GM12878 (cell line): ENCODE data around the gene RPTN. TPM values are rescaled to one million over a fixed set of nuclear protein-coding genes. Genes with fewer than 3 reads are reported as not detected.

Experiments used
- BACH1 ChIP-seq: fragments of 450-650 bp; IDR thresholded peaks from 2 replicates; pipeline ENCODE4 v1.6.1; 2017; ENCODE audit warnings: mild to moderate bottlenecking, borderline replicate concordance
- BCL11A ChIP-seq: IDR thresholded peaks from 2 replicates; pipeline ENCODE4 v1.6.1; 2011; ENCODE audit warnings: low read depth, low read length
- CEBPB ChIP-seq, 2 experiments: fragments of 150-350 bp in 1 of 2; IDR thresholded peaks; 2 replicates each; pipeline ENCODE4 v1.6.1; 2012 to 2014; ENCODE audit warnings: low read depth in 2 of 2, low read length in 2 of 2, borderline replicate concordance in 1 of 2, inconsistent platforms in 1 of 2
- FOXK2 ChIP-seq: fragments of 450-650 bp; IDR thresholded peaks from 2 replicates; pipeline ENCODE4 v1.6.1; 2017; ENCODE audit warnings: mild to moderate bottlenecking, moderate library complexity
- LARP7 ChIP-seq: fragments of 450-650 bp; IDR thresholded peaks from 2 replicates; pipeline ENCODE4 v1.6.1; 2017; ENCODE audit warnings: mild to moderate bottlenecking
- MXI1 ChIP-seq: fragments of 150-350 bp; IDR thresholded peaks from 2 replicates; pipeline ENCODE4 v1.6.1; 2011; ENCODE audit warnings: low read depth, mild to moderate bottlenecking, inconsistent platforms, low read length, improper control_type of control experiment
- RAD21 ChIP-seq: IDR thresholded peaks from 2 replicates; pipeline ENCODE4 v1.6.1; 2011; ENCODE audit warnings: mild to moderate bottlenecking, low read depth, low read length, moderate library complexity; ENCODE audit not compliant: insufficient read depth
- SRF ChIP-seq, 2 experiments: IDR thresholded peaks; 2 replicates each; pipeline ENCODE4 v1.6.1; 2011; ENCODE audit warnings: low read depth in 2 of 2, low read length in 2 of 2, mild to moderate bottlenecking in 1 of 2, moderate library complexity in 1 of 2
- TCF12 ChIP-seq: IDR thresholded peaks from 2 replicates; pipeline ENCODE4 v1.6.1; 2011; ENCODE audit warnings: low read depth, mild to moderate bottlenecking, low read length
- ZZZ3 ChIP-seq: IDR thresholded peaks from 2 replicates; pipeline ENCODE4 v1.6.1; 2011; ENCODE audit warnings: low read depth; ENCODE audit not compliant: control insufficient read depth, insufficient read length
- polyA plus RNA-seq, 11 experiments: library from polyadenylated mRNA; depleted of rRNA in 4 of 11; unstranded in 6 of 11; stranded (reverse) in 5 of 11; fragments of >200 nt; fragmentation: Nextera tagmentation in 4 of 11; fragmentation: Illumina TruSeq in 1 of 11; extraction: Ambion mirVana in 4 of 11; extraction: Trizol in 1 of 11; gene quantifications; 1 replicate in 1 of 11; 2 replicates in 10 of 11; pipeline versions ENCODE4 v1.2.1 to v1.2.3, GENCODE V29; 2011 to 2016; ENCODE audit warnings: inconsistent platforms in 2 of 11, missing spikeins in 2 of 11, low read depth in 1 of 11
- total RNA-seq, 4 experiments: library from RNA; depleted of rRNA in 3 of 4; stranded (reverse); fragments of >200 nt in 3 of 4; fragmentation: Illumina TruSeq in 1 of 4; extraction: Trizol in 1 of 4; gene quantifications; 2 replicates each; pipeline versions ENCODE4 v1.2.1 to v1.2.3, GENCODE V29; 2013 to 2021
- TF ChIP-seq, protein P1 (sequence below): fragments of 450-650 bp; IDR thresholded peaks from 2 replicates; pipeline ENCODE4 v1.6.1; 2017; ENCODE audit warnings: mild to moderate bottlenecking, moderate library complexity
- TF ChIP-seq, protein P2 (sequence below): fragments of 450-650 bp; IDR thresholded peaks from 2 replicates; pipeline ENCODE4 v1.6.1; 2017; ENCODE audit warnings: mild to moderate bottlenecking, low read depth, inconsistent platforms; ENCODE audit not compliant: poor library complexity, severe bottlenecking
- TF ChIP-seq, protein P3 (sequence below): fragments of 150-350 bp; IDR thresholded peaks from 2 replicates; pipeline ENCODE4 v1.6.1; 2014; ENCODE audit warnings: mild to moderate bottlenecking, low read depth, low read length
- TF ChIP-seq, protein P4 (sequence below): fragments of 450-650 bp; IDR thresholded peaks from 2 replicates; pipeline ENCODE4 v1.6.1; 2016; ENCODE audit warnings: mild to moderate bottlenecking

RPTN gene
- total and polyA plus RNA-seq, 10 of the 15 experiments (the other 5 are each of a cell fraction or from before 2014, with no cell fraction given): not detected

DNA sequence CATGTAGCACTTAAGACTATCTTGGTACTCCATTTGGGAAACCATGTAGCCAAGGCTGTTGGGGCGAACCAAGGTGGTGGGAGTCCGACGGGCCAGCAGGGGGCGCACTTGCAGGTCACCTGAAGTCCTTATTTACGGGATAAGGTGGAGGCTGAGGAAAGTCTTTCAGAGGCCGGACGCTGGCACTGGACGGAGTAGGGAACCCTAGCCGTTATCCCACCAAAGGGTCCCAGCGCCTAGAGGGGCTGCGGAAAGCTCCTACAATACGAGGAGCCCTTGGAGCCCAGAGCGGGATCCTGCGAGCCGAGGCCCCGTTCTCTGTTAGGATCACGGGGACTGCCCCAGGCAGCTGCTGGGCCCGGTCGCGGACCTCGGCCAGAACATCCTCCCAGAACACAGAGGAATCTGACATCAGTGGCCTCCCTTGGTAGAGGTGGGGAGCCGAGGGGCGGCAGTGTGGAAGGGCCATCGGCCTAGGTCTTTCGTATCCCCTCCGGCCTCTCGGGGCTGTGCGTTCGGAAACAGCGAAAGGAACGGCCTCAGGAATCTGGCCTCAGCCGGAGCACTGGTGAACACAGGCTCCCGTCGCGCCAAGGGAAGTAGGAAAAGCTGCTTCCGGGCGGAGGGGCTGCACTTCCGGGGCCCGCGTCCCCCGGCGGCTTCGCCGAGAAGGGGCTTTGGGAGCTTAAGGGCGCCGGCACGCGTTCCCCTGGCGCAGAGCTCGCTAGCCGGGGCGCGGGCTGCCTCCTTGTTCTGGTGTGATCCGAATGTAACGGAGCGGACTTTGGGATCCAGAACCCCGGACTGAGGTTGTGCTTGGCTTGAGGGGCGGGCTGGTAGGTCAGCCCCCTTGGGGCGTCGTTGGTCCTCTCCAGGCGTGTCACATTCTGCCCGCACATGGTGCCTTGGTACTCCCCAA is 29.9 kb upstream of the RPTN start (continued):
- TF ChIP-seq, protein P1, sequence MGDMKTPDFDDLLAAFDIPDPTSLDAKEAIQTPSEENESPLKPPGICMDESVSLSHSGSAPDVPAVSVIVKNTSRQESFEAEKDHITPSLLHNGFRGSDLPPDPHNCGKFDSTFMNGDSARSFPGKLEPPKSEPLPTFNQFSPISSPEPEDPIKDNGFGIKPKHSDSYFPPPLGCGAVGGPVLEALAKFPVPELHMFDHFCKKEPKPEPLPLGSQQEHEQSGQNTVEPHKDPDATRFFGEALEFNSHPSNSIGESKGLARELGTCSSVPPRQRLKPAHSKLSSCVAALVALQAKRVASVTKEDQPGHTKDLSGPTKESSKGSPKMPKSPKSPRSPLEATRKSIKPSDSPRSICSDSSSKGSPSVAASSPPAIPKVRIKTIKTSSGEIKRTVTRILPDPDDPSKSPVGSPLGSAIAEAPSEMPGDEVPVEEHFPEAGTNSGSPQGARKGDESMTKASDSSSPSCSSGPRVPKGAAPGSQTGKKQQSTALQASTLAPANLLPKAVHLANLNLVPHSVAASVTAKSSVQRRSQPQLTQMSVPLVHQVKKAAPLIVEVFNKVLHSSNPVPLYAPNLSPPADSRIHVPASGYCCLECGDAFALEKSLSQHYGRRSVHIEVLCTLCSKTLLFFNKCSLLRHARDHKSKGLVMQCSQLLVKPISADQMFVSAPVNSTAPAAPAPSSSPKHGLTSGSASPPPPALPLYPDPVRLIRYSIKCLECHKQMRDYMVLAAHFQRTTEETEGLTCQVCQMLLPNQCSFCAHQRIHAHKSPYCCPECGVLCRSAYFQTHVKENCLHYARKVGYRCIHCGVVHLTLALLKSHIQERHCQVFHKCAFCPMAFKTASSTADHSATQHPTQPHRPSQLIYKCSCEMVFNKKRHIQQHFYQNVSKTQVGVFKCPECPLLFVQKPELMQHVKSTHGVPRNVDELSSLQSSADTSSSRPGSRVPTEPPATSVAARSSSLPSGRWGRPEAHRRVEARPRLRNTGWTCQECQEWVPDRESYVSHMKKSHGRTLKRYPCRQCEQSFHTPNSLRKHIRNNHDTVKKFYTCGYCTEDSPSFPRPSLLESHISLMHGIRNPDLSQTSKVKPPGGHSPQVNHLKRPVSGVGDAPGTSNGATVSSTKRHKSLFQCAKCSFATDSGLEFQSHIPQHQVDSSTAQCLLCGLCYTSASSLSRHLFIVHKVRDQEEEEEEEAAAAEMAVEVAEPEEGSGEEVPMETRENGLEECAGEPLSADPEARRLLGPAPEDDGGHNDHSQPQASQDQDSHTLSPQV: no peak
- no peak for TF ChIP-seq TCF12
- TF ChIP-seq ZZZ3: no peak
- no peak for TF ChIP-seq FOXK2
- TF ChIP-seq, protein P2, sequence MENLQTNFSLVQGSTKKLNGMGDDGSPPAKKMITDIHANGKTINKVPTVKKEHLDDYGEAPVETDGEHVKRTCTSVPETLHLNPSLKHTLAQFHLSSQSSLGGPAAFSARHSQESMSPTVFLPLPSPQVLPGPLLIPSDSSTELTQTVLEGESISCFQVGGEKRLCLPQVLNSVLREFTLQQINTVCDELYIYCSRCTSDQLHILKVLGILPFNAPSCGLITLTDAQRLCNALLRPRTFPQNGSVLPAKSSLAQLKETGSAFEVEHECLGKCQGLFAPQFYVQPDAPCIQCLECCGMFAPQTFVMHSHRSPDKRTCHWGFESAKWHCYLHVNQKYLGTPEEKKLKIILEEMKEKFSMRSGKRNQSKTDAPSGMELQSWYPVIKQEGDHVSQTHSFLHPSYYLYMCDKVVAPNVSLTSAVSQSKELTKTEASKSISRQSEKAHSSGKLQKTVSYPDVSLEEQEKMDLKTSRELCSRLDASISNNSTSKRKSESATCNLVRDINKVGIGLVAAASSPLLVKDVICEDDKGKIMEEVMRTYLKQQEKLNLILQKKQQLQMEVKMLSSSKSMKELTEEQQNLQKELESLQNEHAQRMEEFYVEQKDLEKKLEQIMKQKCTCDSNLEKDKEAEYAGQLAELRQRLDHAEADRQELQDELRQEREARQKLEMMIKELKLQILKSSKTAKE: no peak
- TF ChIP-seq, protein P3, sequence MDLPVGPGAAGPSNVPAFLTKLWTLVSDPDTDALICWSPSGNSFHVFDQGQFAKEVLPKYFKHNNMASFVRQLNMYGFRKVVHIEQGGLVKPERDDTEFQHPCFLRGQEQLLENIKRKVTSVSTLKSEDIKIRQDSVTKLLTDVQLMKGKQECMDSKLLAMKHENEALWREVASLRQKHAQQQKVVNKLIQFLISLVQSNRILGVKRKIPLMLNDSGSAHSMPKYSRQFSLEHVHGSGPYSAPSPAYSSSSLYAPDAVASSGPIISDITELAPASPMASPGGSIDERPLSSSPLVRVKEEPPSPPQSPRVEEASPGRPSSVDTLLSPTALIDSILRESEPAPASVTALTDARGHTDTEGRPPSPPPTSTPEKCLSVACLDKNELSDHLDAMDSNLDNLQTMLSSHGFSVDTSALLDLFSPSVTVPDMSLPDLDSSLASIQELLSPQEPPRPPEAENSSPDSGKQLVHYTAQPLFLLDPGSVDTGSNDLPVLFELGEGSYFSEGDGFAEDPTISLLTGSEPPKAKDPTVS: no peak
- no peak for TF ChIP-seq BCL11A
- peak; percentile 31; the same call in 1 of the 2 replicates for TF ChIP-seq RAD21
- no peak for TF ChIP-seq MXI1
- TF ChIP-seq, protein P4, sequence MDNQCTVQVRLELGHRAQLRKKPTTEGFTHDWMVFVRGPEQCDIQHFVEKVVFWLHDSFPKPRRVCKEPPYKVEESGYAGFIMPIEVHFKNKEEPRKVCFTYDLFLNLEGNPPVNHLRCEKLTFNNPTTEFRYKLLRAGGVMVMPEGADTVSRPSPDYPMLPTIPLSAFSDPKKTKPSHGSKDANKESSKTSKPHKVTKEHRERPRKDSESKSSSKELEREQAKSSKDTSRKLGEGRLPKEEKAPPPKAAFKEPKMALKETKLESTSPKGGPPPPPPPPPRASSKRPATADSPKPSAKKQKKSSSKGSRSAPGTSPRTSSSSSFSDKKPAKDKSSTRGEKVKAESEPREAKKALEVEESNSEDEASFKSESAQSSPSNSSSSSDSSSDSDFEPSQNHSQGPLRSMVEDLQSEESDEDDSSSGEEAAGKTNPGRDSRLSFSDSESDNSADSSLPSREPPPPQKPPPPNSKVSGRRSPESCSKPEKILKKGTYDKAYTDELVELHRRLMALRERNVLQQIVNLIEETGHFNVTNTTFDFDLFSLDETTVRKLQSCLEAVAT: no peak
- TF ChIP-seq CEBPB (IDR thresholded peaks at IDR 0.05; ENCODE audit: borderline replicate concordance in 1 of 2, low read depth in 2 of 2, low read length in 2 of 2): no peak
- TF ChIP-seq BACH1: no peak
- TF ChIP-seq LARP7: no peak
- TF ChIP-seq SRF (IDR thresholded peaks at IDR 0.05; ENCODE audit: low read depth in 2 of 2, low read length in 2 of 2): no peak
